Hematopoietic multipotent progenitor cell treated with erythropoietin and hydrocortisone succinate and interleukin-3 and kit ligand, for 15 days (in vitro differentiated cells): ENCODE data around the gene PEAR1.
"Not testable (repeated sequence)": the region's sequence is repeated elsewhere in the genome, so short reads cannot be mapped to it uniquely, and the experiment has no call there.

Experiments used
- DNase-seq: peaks from one replicate; pipeline ENCODE4 v3.0.0-alpha.2; 2015; ENCODE audit warnings: low spot score

PEAR1 gene

GRCh38 chr1:156923670-156924477 is 30.4 kb downstream of the PEAR1 start:
- no peak for DNase-seq

- DNase-seq: no peak
Observed at GRCh38 chr1:156924478-156925153, 31.1 kb downstream of the PEAR1 start.

- no peak for DNase-seq
Observed at GRCh38 chr1:156925154-156926010, 31.9 kb downstream of the PEAR1 start.

GRCh38 chr1:156926175-156926574 is 32.7 kb downstream of the PEAR1 start:
- peak; percentile 60 for DNase-seq

- DNase-seq: not testable (repeated sequence)
Observed at GRCh38 chr1:156926695-156927094, 33.2 kb downstream of the PEAR1 start.

GRCh38 chr1:156927215-156928042 is 33.9 kb downstream of the PEAR1 start:
- peak; percentile 62 for DNase-seq

GRCh38 chr1:156928043-156928602 is 34.6 kb downstream of the PEAR1 start:
- DNase-seq: no peak

GRCh38 chr1:156929596-156930238 is 36.2 kb downstream of the PEAR1 start:
- no peak for DNase-seq

GRCh38 chr1:156930483-156930882 is 37.0 kb downstream of the PEAR1 start:
- no peak for DNase-seq

GRCh38 chr1:156931211-156931952 is 37.9 kb downstream of the PEAR1 start:
- DNase-seq: no peak

GRCh38 chr1:156931974-156932710 is 38.6 kb downstream of the PEAR1 start:
- no peak for DNase-seq

- no peak for DNase-seq
Observed at GRCh38 chr1:156933136-156933535, 39.6 kb downstream of the PEAR1 start.

- DNase-seq: no peak
Observed at GRCh38 chr1:156935505-156936128, 42.1 kb downstream of the PEAR1 start.

GRCh38 chr1:156936191-156936590 is 42.7 kb downstream of the PEAR1 start:
- DNase-seq: no peak

- no peak for DNase-seq
Observed at GRCh38 chr1:156936721-156937220, 43.3 kb downstream of the PEAR1 start.

- no peak for DNase-seq
Observed at GRCh38 chr1:156937883-156938282, 44.4 kb downstream of the PEAR1 start.

- no peak for DNase-seq
Observed at GRCh38 chr1:156938813-156939212, 45.3 kb downstream of the PEAR1 start.

GRCh38 chr1:156939786-156940334 is 46.3 kb downstream of the PEAR1 start:
- no peak for DNase-seq
